SK-N-SH treated with all-trans-retinoic acid at 6 μM for 48 hours (cell line): Measurements from ENCODE around the gene PLEKHH1.

Experiments
- ESRRG ChIP-seq: fragments of 250-450 bp; sonication (Bioruptor Pico); IDR thresholded peaks from 2 replicates; pipeline ENCODE4 v1.6.1; 2021; ENCODE audit warnings: mild to moderate bottlenecking
- PPARA ChIP-seq: fragments of 250-450 bp; sonication (Bioruptor Pico); IDR thresholded peaks from 2 replicates; pipeline ENCODE4 v1.5.0; 2020; ENCODE audit warnings: mild to moderate bottlenecking, borderline replicate concordance
- RARB ChIP-seq: fragments of 250-450 bp; sonication (Bioruptor Pico); IDR thresholded peaks from 2 replicates; pipeline ENCODE4 v1.8.0; 2021; ENCODE audit warnings: mild to moderate bottlenecking, moderate library complexity
- TF ChIP-seq, protein P1 (sequence below): fragments of 250-450 bp; sonication (Bioruptor Pico); IDR thresholded peaks from 2 replicates; pipeline ENCODE4 v1.5.0; 2020; ENCODE audit warnings: mild to moderate bottlenecking, moderate library complexity

- TF ChIP-seq PPARA (CRISPR knock-in tag): no peak
- TF ChIP-seq, protein P1, sequence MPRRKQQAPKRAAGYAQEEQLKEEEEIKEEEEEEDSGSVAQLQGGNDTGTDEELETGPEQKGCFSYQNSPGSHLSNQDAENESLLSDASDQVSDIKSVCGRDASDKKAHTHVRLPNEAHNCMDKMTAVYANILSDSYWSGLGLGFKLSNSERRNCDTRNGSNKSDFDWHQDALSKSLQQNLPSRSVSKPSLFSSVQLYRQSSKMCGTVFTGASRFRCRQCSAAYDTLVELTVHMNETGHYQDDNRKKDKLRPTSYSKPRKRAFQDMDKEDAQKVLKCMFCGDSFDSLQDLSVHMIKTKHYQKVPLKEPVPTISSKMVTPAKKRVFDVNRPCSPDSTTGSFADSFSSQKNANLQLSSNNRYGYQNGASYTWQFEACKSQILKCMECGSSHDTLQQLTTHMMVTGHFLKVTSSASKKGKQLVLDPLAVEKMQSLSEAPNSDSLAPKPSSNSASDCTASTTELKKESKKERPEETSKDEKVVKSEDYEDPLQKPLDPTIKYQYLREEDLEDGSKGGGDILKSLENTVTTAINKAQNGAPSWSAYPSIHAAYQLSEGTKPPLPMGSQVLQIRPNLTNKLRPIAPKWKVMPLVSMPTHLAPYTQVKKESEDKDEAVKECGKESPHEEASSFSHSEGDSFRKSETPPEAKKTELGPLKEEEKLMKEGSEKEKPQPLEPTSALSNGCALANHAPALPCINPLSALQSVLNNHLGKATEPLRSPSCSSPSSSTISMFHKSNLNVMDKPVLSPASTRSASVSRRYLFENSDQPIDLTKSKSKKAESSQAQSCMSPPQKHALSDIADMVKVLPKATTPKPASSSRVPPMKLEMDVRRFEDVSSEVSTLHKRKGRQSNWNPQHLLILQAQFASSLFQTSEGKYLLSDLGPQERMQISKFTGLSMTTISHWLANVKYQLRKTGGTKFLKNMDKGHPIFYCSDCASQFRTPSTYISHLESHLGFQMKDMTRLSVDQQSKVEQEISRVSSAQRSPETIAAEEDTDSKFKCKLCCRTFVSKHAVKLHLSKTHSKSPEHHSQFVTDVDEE (CRISPR knock-in tag): no peak
- TF ChIP-seq ESRRG: no peak
- TF ChIP-seq RARB (CRISPR knock-in tag): no peak
Measured at GRCh38 chr14:67633451-67634147, 100.5 kb downstream of the PLEKHH1 start.
